Upper lobe of left lung (tissue), 6 donors: Measurements from ENCODE around the gene KRT27. TPM values are rescaled to one million over a fixed set of nuclear protein-coding genes. Genes with fewer than 3 reads are reported as not detected.

Experiments used
- ATAC-seq, 2 donors: fragments of 200-7000 bp; cut with Tn5 transposase; one replicate each; pipeline ENCODE4 v1.9.1; 2022; ENCODE audit warnings: mild to moderate bottlenecking in 2 of 2, moderate library complexity in 2 of 2; ENCODE audit not compliant: low FRiP score in 2 of 2
- DNase-seq, 2 donors: peaks; one replicate each; pipeline ENCODE4 v3.0.0-alpha.2; 2019 to 2020
- H3K27ac ChIP-seq, 4 donors: fragments of 200-600 bp; sonication (generic); one replicate each; pipeline ENCODE4 v1.5.1; 2016 to 2019
- H3K27me3 ChIP-seq, 4 donors: fragments of 200-600 bp; sonication (generic); one replicate each; pipeline ENCODE4 v1.5.1; 2017 to 2019
- H3K36me3 ChIP-seq, 4 donors: fragments of 200-600 bp; sonication (generic); one replicate each; pipeline ENCODE4 v1.5.1; 2016 to 2019
- H3K4me1 ChIP-seq, 4 donors: fragments of 200-600 bp; sonication (generic); one replicate each; pipeline ENCODE4 v1.5.1; 2018 to 2019
- H3K4me3 ChIP-seq, 4 donors: fragments of 200-600 bp; sonication (generic); one replicate each; pipeline ENCODE4 v1.5.1; 2017 to 2019; ENCODE audit warnings: mild to moderate bottlenecking in 2 of 4, moderate library complexity in 1 of 4
- H3K9me3 ChIP-seq, 4 donors: fragments of 200-600 bp; sonication (generic); one replicate each; pipeline ENCODE4 v1.5.1; 2018 to 2019
- CTCF ChIP-seq, 6 experiments: fragments of 450-650 bp in 4 of 6; fragments of 200-600 bp in 2 of 6; sonication (generic) in 2 of 6; IDR thresholded peaks; one replicate each; pipeline ENCODE4 v1.5.1; 2016 to 2019; ENCODE audit warnings: antibody characterized with exemption in 6 of 6
- EP300 ChIP-seq, 4 donors: sonication (generic); formaldehyde crosslinking; IDR thresholded peaks; one replicate each; pipeline ENCODE4 v1.5.1; 2017; ENCODE audit warnings: antibody characterized with exemption in 4 of 4, control low read depth in 2 of 4
- POLR2A ChIP-seq, 4 donors: fragments of 450-650 bp; IDR thresholded peaks; one replicate each; pipeline ENCODE4 v1.5.1; 2016 to 2017; ENCODE audit warnings: antibody characterized with exemption in 4 of 4, mild to moderate bottlenecking in 2 of 4
- POLR2AphosphoS5 ChIP-seq, 2 donors: sonication (generic); formaldehyde crosslinking; IDR thresholded peaks; one replicate each; pipeline ENCODE4 v1.5.1; 2017; ENCODE audit warnings: antibody characterized with exemption in 2 of 2
- WGBS, 2 donors: methylation state at CpG; one replicate each; pipeline ENCODE4 v1.1.5; 2017 to 2018; 5-methylcytosine and 5-hydroxymethylcytosine counted together
- total RNA-seq, 6 donors: library from RNA; depleted of rRNA in 4 of 6; stranded (reverse); fragments of >200 nt in 4 of 6; gene quantifications; one replicate each; pipeline versions ENCODE4 v1.1.0 to v1.2.1, GENCODE V29; 2016 to 2021
- donor health status: DM: no; HTN: no; CAD: no; lungs with moderate emphysema.
- donor health status: DM: no; HTN: yes; CAD: no; lungs with severe emphysema.

The KRT27 gene
- total RNA-seq, 6 donors from 2014 or later, result 0.24 to 1.4 (median 0.65) TPM; not detected in 2

GRCh38 chr17:40825599-40825998 is 43.2 kb upstream of the KRT27 start:
- ATAC-seq (no peak), DNase-seq (no peak)
- TF ChIP-seq CTCF (IDR thresholded peaks at IDR 0.05), result no peak
- no peak for TF ChIP-seq EP300 (IDR thresholded peaks at IDR 0.05)
- TF ChIP-seq POLR2A (IDR thresholded peaks at IDR 0.05), result no peak
- no peak for TF ChIP-seq POLR2AphosphoS5 (IDR thresholded peaks at IDR 0.05)
- H3K4me1 ChIP-seq, result no peaks in the 10 kb centered on the region
- peaks cover 0 to 4% (median 0%) of the 10 kb centered on the region in 4 donors for H3K36me3 ChIP-seq
- no peak overlapping the region for H3K27ac ChIP-seq
- H3K9me3 ChIP-seq, result no peaks in the 10 kb centered on the region
- WGBS, 2 donors, result 87% methylated on average over 2 of the region's 2 CpGs
- H3K27me3 ChIP-seq, result no peaks in the 10 kb centered on the region
- H3K4me3 ChIP-seq, result no peak overlapping the region

GRCh38 chr17:40824015-40824832 is 41.9 kb upstream of the KRT27 start:
- 88 to 100% methylated on average over 1 of the region's 1 CpG for WGBS, 2 donors
- H3K36me3 ChIP-seq, result peaks cover 0 to 4% (median 0%) of the 10 kb centered on the region in 4 donors
- no peak overlapping the region for H3K27ac ChIP-seq
- no peaks in the 10 kb centered on the region for H3K9me3 ChIP-seq
- TF ChIP-seq CTCF (IDR thresholded peaks at IDR 0.05), result no peak
- TF ChIP-seq POLR2AphosphoS5 (IDR thresholded peaks at IDR 0.05), result no peak
- TF ChIP-seq EP300 (IDR thresholded peaks at IDR 0.05), result no peak
- TF ChIP-seq POLR2A (IDR thresholded peaks at IDR 0.05), result no peak
- ATAC-seq, result no peak
- H3K4me3 ChIP-seq, result no peak overlapping the region
- H3K4me1 ChIP-seq, result peaks cover 0 to 7% (median 4%) of the 10 kb centered on the region in 4 donors
- no peaks in the 10 kb centered on the region for H3K27me3 ChIP-seq
- no peak for DNase-seq

GRCh38 chr17:40822132-40822812 is 39.9 kb upstream of the KRT27 start, which contains the start of gene KRT10:
Gene KRT10 (minus strand): TSS chr17:40822614. CDS start chr17:40822585, 29 bp downstream.
- Histone ChIP-seq H3K27ac (no peak within 1 kb of the TSS), H3K9me3 (no peaks in the 10 kb centered on the region), H3K4me1 (peaks cover 3 to 15% (median 9%) of the 10 kb centered on the region in 4 donors), H3K27me3 (no peaks in the 10 kb centered on the region), H3K4me3 (no peak within 1 kb of the TSS), H3K36me3 (peaks cover 0 to 9% (median under 1%) of the 10 kb centered on the region in 4 donors)
- ATAC-seq (no peak), DNase-seq (no peak)
- TF ChIP-seq CTCF (IDR thresholded peaks at IDR 0.05) (no peak), POLR2A (IDR thresholded peaks at IDR 0.05) (no peak), POLR2AphosphoS5 (IDR thresholded peaks at IDR 0.05) (no peak), EP300 (IDR thresholded peaks at IDR 0.05) (no peak)
- WGBS, 2 donors, result 91 to 92% methylated on average over 7 of the region's 7 CpGs

- Histone ChIP-seq H3K4me1 (peaks cover 3 to 15% (median 9%) of the 10 kb centered on the region in 4 donors), H3K36me3 (peaks cover 0 to 14% (median 2%) of the 10 kb centered on the region in 4 donors), H3K4me3 (no peak overlapping the region), H3K9me3 (no peaks in the 10 kb centered on the region), H3K27ac (no peak overlapping the region), H3K27me3 (no peaks in the 10 kb centered on the region)
- ATAC-seq, result no peak
- TF ChIP-seq POLR2AphosphoS5 (IDR thresholded peaks at IDR 0.05), result no peak
- TF ChIP-seq CTCF (IDR thresholded peaks at IDR 0.05), result no peak
- TF ChIP-seq EP300 (IDR thresholded peaks at IDR 0.05), result no peak
- TF ChIP-seq POLR2A (IDR thresholded peaks at IDR 0.05), result no peak
- DNase-seq, result no peak
Measured at GRCh38 chr17:40821536-40821935, 39.2 kb upstream of the KRT27 start.
